ENCODE data around the gene GLS. TPM values are rescaled to one million over a fixed set of nuclear protein-coding genes. Genes with fewer than 3 reads are reported as not detected.

The GLS gene
- total RNA-seq, 5 donors from 2014 or later (not counting 1 experiment from before 2014, with no cell fraction given): 192 to 233 (median 209) TPM

GRCh38 chr2:190927301-190927700, 46.7 kb downstream of the GLS start:
- H3K36me3 Mint-ChIP-seq: peaks cover 45% of the 10 kb centered on the region
- H3K9me3 Mint-ChIP-seq: no peaks in the 10 kb centered on the region
- no peak for DNase-seq
- no peak for ATAC-seq (replicated peaks in 1 of 4)
- H3K4me1 Mint-ChIP-seq: peaks cover 10 to 13% (median 11%) of the 10 kb centered on the region in 3 donors
- H3K27ac Mint-ChIP-seq: peak overlapping the region in 1 of 2 donors; percentile 58
- H3K36me3 ChIP-seq (ENCODE audit: control insufficient read depth in 2 of 2, extremely low read depth in 1 of 2, insufficient read depth in 1 of 2, low read length in 1 of 2): peaks cover 0 to 65% of the 10 kb centered on the region in 2 donors
- WGBS (ENCODE audit: insufficient coverage): 100% methylated on average over 2 of the region's 2 CpGs
- no peaks in the 10 kb centered on the region for H3K4me1 ChIP-seq (ENCODE audit: control insufficient read depth in 1 of 2, extremely low read depth in 1 of 2, insufficient read depth in 2 of 2, low read length in 2 of 2)
- no peak overlapping the region for H3K4me3 Mint-ChIP-seq
- ChIA-PET POLR2A (interaction anchor here in 1 of 2 donors (0.6 kb wide), 1 partner anchor 19 kb away, joined by 3 read pairs; no protein-coding TSS in a partner anchor), CTCF (interaction anchor here (0.6 to 1.4 kb wide), 3 partner anchors 8 to 1051 kb away, joined by 3 read pairs; no protein-coding TSS in a partner anchor)
- no peak overlapping the region for H3K27ac ChIP-seq (ENCODE audit: low read length)
- H3K4me3 ChIP-seq (ENCODE audit: control insufficient read depth in 1 of 2, extremely low read depth in 1 of 2, low read length in 1 of 2): no peak overlapping the region
- no peaks in the 10 kb centered on the region for H3K27me3 ChIP-seq (replicated peaks in 1 of 2; ENCODE audit: control insufficient read depth in 2 of 2, extremely low read depth in 1 of 2, insufficient read depth in 2 of 2, low read length in 1 of 2)
- H3K9me3 ChIP-seq: no peaks in the 10 kb centered on the region
- H3K27me3 Mint-ChIP-seq: no peaks in the 10 kb centered on the region

- 94% methylated on average over 2 of the region's 7 CpGs for WGBS (ENCODE audit: insufficient coverage)
- H3K27me3 Mint-ChIP-seq: no peaks in the 10 kb centered on the region
- no peaks in the 10 kb centered on the region for H3K9me3 Mint-ChIP-seq
- ChIA-PET POLR2A (interaction anchor here in 1 of 2 donors (0.7 kb wide), 1 partner anchor 89 kb away, joined by 5 read pairs; no protein-coding TSS in a partner anchor), CTCF (interaction anchor here (0.5 to 1.3 kb wide), 2 partner anchors 17 to 151 kb away, joined by 3 read pairs; no protein-coding TSS in a partner anchor)
- H3K36me3 Mint-ChIP-seq: peaks cover 36% of the 10 kb centered on the region
- ATAC-seq (replicated peaks in 1 of 4): no peak
- no peak overlapping the region for H3K4me3 ChIP-seq (ENCODE audit: control insufficient read depth in 1 of 2, extremely low read depth in 1 of 2, low read length in 1 of 2)
- H3K27ac Mint-ChIP-seq: no peak overlapping the region
- peaks cover 0 to 48% of the 10 kb centered on the region in 2 donors for H3K36me3 ChIP-seq (ENCODE audit: control insufficient read depth in 2 of 2, extremely low read depth in 1 of 2, insufficient read depth in 1 of 2, low read length in 1 of 2)
- no peaks in the 10 kb centered on the region for H3K27me3 ChIP-seq (replicated peaks in 1 of 2; ENCODE audit: control insufficient read depth in 2 of 2, extremely low read depth in 1 of 2, insufficient read depth in 2 of 2, low read length in 1 of 2)
- H3K9me3 ChIP-seq: no peaks in the 10 kb centered on the region
- no peaks in the 10 kb centered on the region for H3K4me1 ChIP-seq (ENCODE audit: control insufficient read depth in 1 of 2, extremely low read depth in 1 of 2, insufficient read depth in 2 of 2, low read length in 2 of 2)
- peaks cover 6 to 13% (median 13%) of the 10 kb centered on the region in 3 donors for H3K4me1 Mint-ChIP-seq
- H3K4me3 Mint-ChIP-seq: no peak overlapping the region
- H3K27ac ChIP-seq (ENCODE audit: low read length): no peak overlapping the region
- DNase-seq: no peak
Measured at GRCh38 chr2:190929919-190930318, 49.3 kb downstream of the GLS start.

- ChIA-PET POLR2A (no interaction called here), CTCF (interaction anchor here (0.5 to 1.3 kb wide), 2 partner anchors 17 to 152 kb away, joined by 3 read pairs; no protein-coding TSS in a partner anchor)
- Histone ChIP-seq H3K4me3 (ENCODE audit: control insufficient read depth in 1 of 2, extremely low read depth in 1 of 2, low read length in 1 of 2) (no peak overlapping the region), H3K4me1 (ENCODE audit: control insufficient read depth in 1 of 2, extremely low read depth in 1 of 2, insufficient read depth in 2 of 2, low read length in 2 of 2) (no peaks in the 10 kb centered on the region), H3K36me3 (ENCODE audit: control insufficient read depth in 2 of 2, extremely low read depth in 1 of 2, insufficient read depth in 1 of 2, low read length in 1 of 2) (peaks cover 0 to 45% of the 10 kb centered on the region in 2 donors), H3K27ac (ENCODE audit: low read length) (no peak overlapping the region), H3K27me3 (replicated peaks in 1 of 2; ENCODE audit: control insufficient read depth in 2 of 2, extremely low read depth in 1 of 2, insufficient read depth in 2 of 2, low read length in 1 of 2) (no peaks in the 10 kb centered on the region), H3K9me3 (no peaks in the 10 kb centered on the region)
- DNase-seq (no peak), ATAC-seq (replicated peaks in 1 of 4) (no peak)
- H3K9me3 Mint-ChIP-seq: no peaks in the 10 kb centered on the region
- H3K27me3 Mint-ChIP-seq: no peaks in the 10 kb centered on the region
- H3K36me3 Mint-ChIP-seq: peaks cover 32% of the 10 kb centered on the region
- H3K4me1 Mint-ChIP-seq: peaks cover 6 to 13% (median 13%) of the 10 kb centered on the region in 3 donors
- no peak overlapping the region for H3K4me3 Mint-ChIP-seq
- no peak overlapping the region for H3K27ac Mint-ChIP-seq
- WGBS (ENCODE audit: insufficient coverage): no CpG with 5 or more reads among the region's 3 CpGs
Measured at GRCh38 chr2:190930411-190930810, 49.8 kb downstream of the GLS start.

GRCh38 chr2:190932514-190932913, 51.9 kb downstream of the GLS start:
- Mint-ChIP-seq H3K4me3 (no peak overlapping the region), H3K4me1 (peaks cover 6 to 18% (median 15%) of the 10 kb centered on the region in 3 donors), H3K27ac (peak overlapping the region in 1 of 2 donors; percentile 0), H3K27me3 (no peaks in the 10 kb centered on the region), H3K36me3 (peaks cover 30% of the 10 kb centered on the region), H3K9me3 (no peaks in the 10 kb centered on the region)
- DNase-seq (no peak), ATAC-seq (replicated peaks in 1 of 4) (no peak)
- H3K27ac ChIP-seq (ENCODE audit: low read length): no peak overlapping the region
- peaks cover 0 to 30% of the 10 kb centered on the region in 2 donors for H3K36me3 ChIP-seq (ENCODE audit: control insufficient read depth in 2 of 2, extremely low read depth in 1 of 2, insufficient read depth in 1 of 2, low read length in 1 of 2)
- ChIA-PET POLR2A (interaction anchor here (0.7 to 1.4 kb wide), 3 partner anchors 13 to 279 kb away, joined by 3 read pairs; no protein-coding TSS in a partner anchor), CTCF (interaction anchor here (0.6 to 1.3 kb wide), 5 partner anchors 15 to 417 kb away, joined by 3 to 5 read pairs (median 3); no protein-coding TSS in a partner anchor)
- WGBS (ENCODE audit: insufficient coverage): no CpG with 5 or more reads among the region's 1 CpG
- H3K9me3 ChIP-seq: no peaks in the 10 kb centered on the region
- no peaks in the 10 kb centered on the region for H3K27me3 ChIP-seq (replicated peaks in 1 of 2; ENCODE audit: control insufficient read depth in 2 of 2, extremely low read depth in 1 of 2, insufficient read depth in 2 of 2, low read length in 1 of 2)
- no peaks in the 10 kb centered on the region for H3K4me1 ChIP-seq (ENCODE audit: control insufficient read depth in 1 of 2, extremely low read depth in 1 of 2, insufficient read depth in 2 of 2, low read length in 2 of 2)
- no peak overlapping the region for H3K4me3 ChIP-seq (ENCODE audit: control insufficient read depth in 1 of 2, extremely low read depth in 1 of 2, low read length in 1 of 2)

- H3K27ac ChIP-seq (ENCODE audit: low read length): no peak overlapping the region
- Mint-ChIP-seq H3K4me3 (no peak overlapping the region), H3K27ac (no peak overlapping the region), H3K36me3 (peaks cover 26% of the 10 kb centered on the region), H3K9me3 (no peaks in the 10 kb centered on the region), H3K27me3 (no peaks in the 10 kb centered on the region), H3K4me1 (peaks cover 7 to 18% (median 15%) of the 10 kb centered on the region in 3 donors)
- DNase-seq (no peak), ATAC-seq (replicated peaks in 1 of 4) (no peak)
- CTCF ChIA-PET: interaction anchor here (0.6 to 1.3 kb wide), 9 partner anchors 14 to 1067 kb away, joined by 3 to 5 read pairs (median 3); no protein-coding TSS in a partner anchor
- H3K4me3 ChIP-seq (ENCODE audit: control insufficient read depth in 1 of 2, extremely low read depth in 1 of 2, low read length in 1 of 2): no peak overlapping the region
- H3K4me1 ChIP-seq (ENCODE audit: control insufficient read depth in 1 of 2, extremely low read depth in 1 of 2, insufficient read depth in 2 of 2, low read length in 2 of 2): no peaks in the 10 kb centered on the region
- H3K27me3 ChIP-seq (replicated peaks in 1 of 2; ENCODE audit: control insufficient read depth in 2 of 2, extremely low read depth in 1 of 2, insufficient read depth in 2 of 2, low read length in 1 of 2): no peaks in the 10 kb centered on the region
- peaks cover 0 to 30% of the 10 kb centered on the region in 2 donors for H3K36me3 ChIP-seq (ENCODE audit: control insufficient read depth in 2 of 2, extremely low read depth in 1 of 2, insufficient read depth in 1 of 2, low read length in 1 of 2)
- POLR2A ChIA-PET: interaction anchor here in 1 of 2 donors (0.6 to 1.4 kb wide), 3 partner anchors 12 to 280 kb away, joined by 3 read pairs; no protein-coding TSS in a partner anchor
- no peaks in the 10 kb centered on the region for H3K9me3 ChIP-seq
Measured at GRCh38 chr2:190933361-190933760, 52.7 kb downstream of the GLS start.

GRCh38 chr2:190935054-190935453, 54.4 kb downstream of the GLS start:
- ATAC-seq (replicated peaks in 1 of 4) (no peak), DNase-seq (no peak)
- Histone ChIP-seq H3K27me3 (replicated peaks in 1 of 2; ENCODE audit: control insufficient read depth in 2 of 2, extremely low read depth in 1 of 2, insufficient read depth in 2 of 2, low read length in 1 of 2) (no peaks in the 10 kb centered on the region), H3K4me3 (ENCODE audit: control insufficient read depth in 1 of 2, extremely low read depth in 1 of 2, low read length in 1 of 2) (no peak overlapping the region), H3K4me1 (ENCODE audit: control insufficient read depth in 1 of 2, extremely low read depth in 1 of 2, insufficient read depth in 2 of 2, low read length in 2 of 2) (no peaks in the 10 kb centered on the region), H3K36me3 (ENCODE audit: control insufficient read depth in 2 of 2, extremely low read depth in 1 of 2, insufficient read depth in 1 of 2, low read length in 1 of 2) (peaks cover 0 to 23% of the 10 kb centered on the region in 2 donors), H3K27ac (ENCODE audit: low read length) (no peak overlapping the region), H3K9me3 (no peaks in the 10 kb centered on the region)
- H3K9me3 Mint-ChIP-seq: no peaks in the 10 kb centered on the region
- CTCF ChIA-PET: interaction anchor here in 1 of 2 donors (0.5 to 1.1 kb wide), 2 partner anchors 13 to 112 kb away, joined by 3 to 5 read pairs; no protein-coding TSS in a partner anchor
- no peaks in the 10 kb centered on the region for H3K27me3 Mint-ChIP-seq
- POLR2A ChIA-PET: interaction anchor here in 1 of 2 donors (0.6 to 0.7 kb wide), 2 partner anchors 33 to 36 kb away, joined by 3 read pairs; no protein-coding TSS in a partner anchor
- peaks cover 21% of the 10 kb centered on the region for H3K36me3 Mint-ChIP-seq
- no peak overlapping the region for H3K27ac Mint-ChIP-seq
- H3K4me3 Mint-ChIP-seq: no peak overlapping the region
- peaks cover 12 to 25% (median 21%) of the 10 kb centered on the region in 3 donors for H3K4me1 Mint-ChIP-seq

Measured in T-cell (primary cell).